ENCODE results near the gene SIGLECL1. TPM values are rescaled to one million over a fixed set of nuclear protein-coding genes. Genes with fewer than 3 reads are reported as not detected.

Gene SIGLECL1
- total RNA-seq, 1 donor from 2014 or later = not detected

- Histone ChIP-seq H3K4me3 (ENCODE audit: insufficient read depth, low read depth, low read length) (no peak within 1 kb of the TSS), H3K27ac (ENCODE audit: low read depth, low read length) (no peak within 1 kb of the TSS)
These were observed 60.7 kb downstream of the SIGLECL1 start, which contains the start of gene IGLON5 for GRCh38 chr19:51311351-51312257. IGLON5 (plus strand) TSS chr19:51311644; CDS start chr19:51311848, 204 bp downstream.

DNA sequence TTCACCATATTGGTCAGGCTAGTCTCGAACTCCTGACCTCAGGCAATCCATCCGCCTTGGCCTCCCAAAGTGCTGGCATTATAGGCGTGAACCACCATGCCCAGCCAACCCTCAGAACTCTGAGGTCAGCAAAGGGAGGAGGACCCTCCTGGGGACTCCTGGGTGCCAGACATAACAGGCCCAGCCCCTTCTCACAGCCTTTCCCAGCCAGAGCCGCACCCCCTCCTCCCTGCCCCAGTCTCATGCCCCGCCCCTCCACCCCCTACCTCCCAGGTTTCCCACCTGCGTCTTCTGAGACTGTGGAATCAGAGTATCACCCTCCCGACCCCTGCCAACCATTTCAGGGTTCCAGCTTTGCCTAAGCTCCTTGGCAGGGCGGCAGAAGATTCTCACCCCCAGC, 65.8 kb downstream of the SIGLECL1 start:
- Histone ChIP-seq H3K27ac (ENCODE audit: low read depth, low read length) (no peak overlapping the region), H3K4me2 (ENCODE audit: low read length) (no peak overlapping the region), H3K27me3 (ENCODE audit: insufficient read depth, low read length) (no peaks in the 10 kb centered on the region), H3K9ac (ENCODE audit: low read length) (no peak overlapping the region), H2AFZ (ENCODE audit: low read depth, low read length) (no peak overlapping the region), H3K4me1 (ENCODE audit: insufficient read depth, low read length) (no peaks in the 10 kb centered on the region), H3K9me3 (ENCODE audit: insufficient read depth, low read depth, low read length) (peaks cover 2% of the 10 kb centered on the region), H3K36me3 (ENCODE audit: insufficient read depth, low read length) (no peaks in the 10 kb centered on the region), H4K20me1 (ENCODE audit: insufficient read depth, low read length) (no peaks in the 10 kb centered on the region), H3K4me3 (ENCODE audit: insufficient read depth, low read depth, low read length) (no peak overlapping the region), H3K79me2 (ENCODE audit: insufficient read depth, low read length) (no peaks in the 10 kb centered on the region)
- Mint-ChIP-seq H3K4me3 (ENCODE audit: unreplicated experiment) (no peak overlapping the region), H3K27me3 (ENCODE audit: low read depth, unreplicated experiment) (peaks cover 20% of the 10 kb centered on the region), H3K36me3 (ENCODE audit: low read depth, unreplicated experiment) (no peaks in the 10 kb centered on the region), H3K4me1 (ENCODE audit: low read depth, unreplicated experiment) (no peaks in the 10 kb centered on the region), H3K9me3 (ENCODE audit: unreplicated experiment) (peaks cover 4% of the 10 kb centered on the region), H3K27ac (ENCODE audit: unreplicated experiment) (no peak overlapping the region)
- DNase-seq (ENCODE audit: low read depth) (no peak), FAIRE-seq (no peak)
- TF ChIP-seq EZH2 (IDR thresholded peaks at IDR 0.05; ENCODE audit: insufficient read depth, low read length) = no peak
- TF ChIP-seq, protein P1, sequence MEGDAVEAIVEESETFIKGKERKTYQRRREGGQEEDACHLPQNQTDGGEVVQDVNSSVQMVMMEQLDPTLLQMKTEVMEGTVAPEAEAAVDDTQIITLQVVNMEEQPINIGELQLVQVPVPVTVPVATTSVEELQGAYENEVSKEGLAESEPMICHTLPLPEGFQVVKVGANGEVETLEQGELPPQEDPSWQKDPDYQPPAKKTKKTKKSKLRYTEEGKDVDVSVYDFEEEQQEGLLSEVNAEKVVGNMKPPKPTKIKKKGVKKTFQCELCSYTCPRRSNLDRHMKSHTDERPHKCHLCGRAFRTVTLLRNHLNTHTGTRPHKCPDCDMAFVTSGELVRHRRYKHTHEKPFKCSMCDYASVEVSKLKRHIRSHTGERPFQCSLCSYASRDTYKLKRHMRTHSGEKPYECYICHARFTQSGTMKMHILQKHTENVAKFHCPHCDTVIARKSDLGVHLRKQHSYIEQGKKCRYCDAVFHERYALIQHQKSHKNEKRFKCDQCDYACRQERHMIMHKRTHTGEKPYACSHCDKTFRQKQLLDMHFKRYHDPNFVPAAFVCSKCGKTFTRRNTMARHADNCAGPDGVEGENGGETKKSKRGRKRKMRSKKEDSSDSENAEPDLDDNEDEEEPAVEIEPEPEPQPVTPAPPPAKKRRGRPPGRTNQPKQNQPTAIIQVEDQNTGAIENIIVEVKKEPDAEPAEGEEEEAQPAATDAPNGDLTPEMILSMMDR (IDR thresholded peaks at IDR 0.05; ENCODE audit: insufficient read depth, low read depth, low read length) = no peak

More at GRCh38 chr19:51311351-51312257, 60.7 kb downstream of the SIGLECL1 start, which contains the start of gene IGLON5:
- Histone ChIP-seq H3K9me3 (ENCODE audit: insufficient read depth, low read depth, low read length) (peaks cover 3% of the 10 kb centered on the region), H3K4me1 (ENCODE audit: insufficient read depth, low read length) (no peaks in the 10 kb centered on the region), H3K27me3 (ENCODE audit: insufficient read depth, low read length) (no peaks in the 10 kb centered on the region), H3K79me2 (ENCODE audit: insufficient read depth, low read length) (no peaks in the 10 kb centered on the region), H2AFZ (ENCODE audit: low read depth, low read length) (no peak within 1 kb of the TSS), H3K9ac (ENCODE audit: low read length) (no peak within 1 kb of the TSS), H3K36me3 (ENCODE audit: insufficient read depth, low read length) (no peaks in the 10 kb centered on the region), H3K4me2 (ENCODE audit: low read length) (no peak within 1 kb of the TSS), H4K20me1 (ENCODE audit: insufficient read depth, low read length) (no peaks in the 10 kb centered on the region)
- no peak for FAIRE-seq
- TF ChIP-seq, protein P1 (IDR thresholded peaks at IDR 0.05; ENCODE audit: insufficient read depth, low read depth, low read length) = no peak
- no peak for TF ChIP-seq EZH2 (IDR thresholded peaks at IDR 0.05; ENCODE audit: insufficient read depth, low read length)
- Mint-ChIP-seq H3K9me3 (ENCODE audit: unreplicated experiment) (peaks cover 9% of the 10 kb centered on the region), H3K4me3 (ENCODE audit: unreplicated experiment) (peak within 1 kb of the TSS; percentile 81), H3K4me1 (ENCODE audit: low read depth, unreplicated experiment) (no peaks in the 10 kb centered on the region), H3K27ac (ENCODE audit: unreplicated experiment) (no peak within 1 kb of the TSS), H3K36me3 (ENCODE audit: low read depth, unreplicated experiment) (no peaks in the 10 kb centered on the region), H3K27me3 (ENCODE audit: low read depth, unreplicated experiment) (peaks cover 24% of the 10 kb centered on the region)
- DNase-seq (ENCODE audit: low read depth) = no peak

DNA sequence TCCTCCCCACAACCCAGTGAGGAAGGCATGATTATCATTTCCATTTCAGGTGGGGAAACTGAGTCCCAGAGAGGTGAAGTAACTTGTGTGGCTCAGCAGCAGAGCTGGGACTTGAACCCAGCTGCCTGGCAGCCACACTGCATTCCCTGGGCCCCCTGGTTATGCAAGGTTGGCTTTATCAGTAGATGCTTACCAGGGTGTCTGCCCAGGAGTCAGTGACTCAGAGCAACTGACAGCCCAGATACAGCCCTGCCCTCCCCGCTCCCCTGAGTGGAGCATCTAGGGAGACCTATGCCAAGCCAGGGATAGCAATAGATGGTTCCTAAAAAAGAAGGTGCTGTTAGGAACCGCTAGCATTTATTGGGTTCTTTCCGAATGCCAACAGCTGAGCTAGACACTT, 66.5 kb downstream of the SIGLECL1 start:
- H3K4me1 Mint-ChIP-seq (ENCODE audit: low read depth, unreplicated experiment) = no peaks in the 10 kb centered on the region

More for the DNA sequence above, 66.5 kb downstream of the SIGLECL1 start:
- Mint-ChIP-seq H3K27me3 (ENCODE audit: low read depth, unreplicated experiment) (peaks cover 17% of the 10 kb centered on the region), H3K36me3 (ENCODE audit: low read depth, unreplicated experiment) (no peaks in the 10 kb centered on the region), H3K27ac (ENCODE audit: unreplicated experiment) (no peak overlapping the region), H3K9me3 (ENCODE audit: unreplicated experiment) (peaks cover 4% of the 10 kb centered on the region), H3K4me3 (ENCODE audit: unreplicated experiment) (no peak overlapping the region)
- Histone ChIP-seq H3K79me2 (ENCODE audit: insufficient read depth, low read length) (no peaks in the 10 kb centered on the region), H3K4me2 (ENCODE audit: low read length) (no peak overlapping the region), H4K20me1 (ENCODE audit: insufficient read depth, low read length) (no peaks in the 10 kb centered on the region), H3K9ac (ENCODE audit: low read length) (no peak overlapping the region), H3K36me3 (ENCODE audit: insufficient read depth, low read length) (no peaks in the 10 kb centered on the region), H3K27me3 (ENCODE audit: insufficient read depth, low read length) (no peaks in the 10 kb centered on the region), H3K4me1 (ENCODE audit: insufficient read depth, low read length) (no peaks in the 10 kb centered on the region), H2AFZ (ENCODE audit: low read depth, low read length) (no peak overlapping the region), H3K27ac (ENCODE audit: low read depth, low read length) (no peak overlapping the region), H3K9me3 (ENCODE audit: insufficient read depth, low read depth, low read length) (peaks cover 2% of the 10 kb centered on the region), H3K4me3 (ENCODE audit: insufficient read depth, low read depth, low read length) (no peak overlapping the region)
- TF ChIP-seq EZH2 (IDR thresholded peaks at IDR 0.05; ENCODE audit: insufficient read depth, low read length) = no peak
- TF ChIP-seq, protein P1 (IDR thresholded peaks at IDR 0.05; ENCODE audit: insufficient read depth, low read depth, low read length) = no peak
- DNase-seq (ENCODE audit: low read depth) (no peak), FAIRE-seq (no peak)
